ENCODE results near the gene HDGFL3.

DNA sequence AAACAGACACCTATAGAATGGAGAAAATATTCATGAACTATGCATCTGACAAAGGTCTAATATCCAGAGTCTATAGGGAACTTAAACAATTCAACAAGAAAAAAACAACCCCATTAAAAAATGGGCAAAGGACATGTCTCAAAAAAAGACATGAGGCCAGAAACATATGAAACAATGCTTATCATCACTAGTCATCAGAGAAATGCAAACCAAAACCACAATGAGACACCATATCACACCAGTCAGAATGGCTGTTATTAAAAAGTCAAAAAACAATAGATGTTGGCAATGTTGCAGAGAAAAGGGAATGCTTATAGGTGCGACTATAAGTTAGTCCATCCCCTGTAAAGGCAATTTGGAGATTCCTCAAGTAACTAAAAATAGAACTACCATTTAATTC, 11.4 kb upstream of the HDGFL3 start:
- TF ChIP-seq, protein P1, sequence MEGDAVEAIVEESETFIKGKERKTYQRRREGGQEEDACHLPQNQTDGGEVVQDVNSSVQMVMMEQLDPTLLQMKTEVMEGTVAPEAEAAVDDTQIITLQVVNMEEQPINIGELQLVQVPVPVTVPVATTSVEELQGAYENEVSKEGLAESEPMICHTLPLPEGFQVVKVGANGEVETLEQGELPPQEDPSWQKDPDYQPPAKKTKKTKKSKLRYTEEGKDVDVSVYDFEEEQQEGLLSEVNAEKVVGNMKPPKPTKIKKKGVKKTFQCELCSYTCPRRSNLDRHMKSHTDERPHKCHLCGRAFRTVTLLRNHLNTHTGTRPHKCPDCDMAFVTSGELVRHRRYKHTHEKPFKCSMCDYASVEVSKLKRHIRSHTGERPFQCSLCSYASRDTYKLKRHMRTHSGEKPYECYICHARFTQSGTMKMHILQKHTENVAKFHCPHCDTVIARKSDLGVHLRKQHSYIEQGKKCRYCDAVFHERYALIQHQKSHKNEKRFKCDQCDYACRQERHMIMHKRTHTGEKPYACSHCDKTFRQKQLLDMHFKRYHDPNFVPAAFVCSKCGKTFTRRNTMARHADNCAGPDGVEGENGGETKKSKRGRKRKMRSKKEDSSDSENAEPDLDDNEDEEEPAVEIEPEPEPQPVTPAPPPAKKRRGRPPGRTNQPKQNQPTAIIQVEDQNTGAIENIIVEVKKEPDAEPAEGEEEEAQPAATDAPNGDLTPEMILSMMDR (IDR thresholded peaks at IDR 0.05) = no peak
- no peak for TF ChIP-seq POLR2A (IDR thresholded peaks at IDR 0.05)
